IPS-20b (cell line): ENCODE data around the gene NBPF4.

ENCODE experiments used
- H3K27ac ChIP-seq: one replicate; pipeline ENCODE4 v1.5.1; 2013; ENCODE audit warnings: low read length
- H3K27me3 ChIP-seq: 2 replicates; pipeline ENCODE4 v1.6.1; 2013; ENCODE audit warnings: mild to moderate bottlenecking, low read length, inconsistent platforms; ENCODE audit not compliant: insufficient read depth
- H3K36me3 ChIP-seq: 2 replicates; pipeline ENCODE4 v1.6.1; 2013; ENCODE audit warnings: low read depth, mild to moderate bottlenecking, inconsistent platforms, low read length, moderate library complexity; ENCODE audit not compliant: insufficient read depth
- H3K4me1 ChIP-seq: 2 replicates; pipeline ENCODE4 v1.6.1; 2013; ENCODE audit warnings: mild to moderate bottlenecking, control low read depth, inconsistent platforms, low read length, moderate library complexity; ENCODE audit not compliant: insufficient read depth
- H3K4me3 ChIP-seq: 2 replicates; pipeline ENCODE4 v1.5.1; 2013; ENCODE audit warnings: mild to moderate bottlenecking, low read length, inconsistent platforms
- H3K9ac ChIP-seq: 2 replicates; pipeline ENCODE4 v1.6.1; 2013; ENCODE audit warnings: low read depth, mild to moderate bottlenecking, inconsistent platforms, low read length, moderate library complexity
- H3K9me3 ChIP-seq: 2 replicates; pipeline ENCODE4 v1.6.1; 2013; ENCODE audit warnings: mild to moderate bottlenecking, low read depth, low read length, inconsistent platforms; ENCODE audit not compliant: insufficient read depth

NBPF4 gene

GRCh38 chr1:108182959-108183700 lies 60.7 kb downstream of the NBPF4 start:
- H3K27ac ChIP-seq = no peak overlapping the region
- no peaks in the 10 kb centered on the region for H3K9me3 ChIP-seq
- H3K4me3 ChIP-seq = no peak overlapping the region
- H3K27me3 ChIP-seq = no peaks in the 10 kb centered on the region
- H3K36me3 ChIP-seq = peaks cover 45% of the 10 kb centered on the region
- H3K4me1 ChIP-seq = no peaks in the 10 kb centered on the region
- no peak overlapping the region for H3K9ac ChIP-seq

GRCh38 chr1:108179018-108179417 lies 64.9 kb downstream of the NBPF4 start:
- Histone ChIP-seq H3K4me3 (no peak overlapping the region), H3K36me3 (peaks cover 59% of the 10 kb centered on the region), H3K9me3 (peaks cover 28% of the 10 kb centered on the region), H3K27ac (no peak overlapping the region), H3K4me1 (no peaks in the 10 kb centered on the region), H3K9ac (no peak overlapping the region), H3K27me3 (no peaks in the 10 kb centered on the region)
